ENCODE results near the gene GAS6. TPM values are rescaled to one million over a fixed set of nuclear protein-coding genes. Genes with fewer than 3 reads are reported as not detected.

The GAS6 gene
- total and polyA plus RNA-seq, 9 of the 15 experiments (the other 6 are each of a cell fraction or from before 2014, with no cell fraction given), result 0.14 to 9.7 (median 4.7) TPM; not detected in 1

DNA sequence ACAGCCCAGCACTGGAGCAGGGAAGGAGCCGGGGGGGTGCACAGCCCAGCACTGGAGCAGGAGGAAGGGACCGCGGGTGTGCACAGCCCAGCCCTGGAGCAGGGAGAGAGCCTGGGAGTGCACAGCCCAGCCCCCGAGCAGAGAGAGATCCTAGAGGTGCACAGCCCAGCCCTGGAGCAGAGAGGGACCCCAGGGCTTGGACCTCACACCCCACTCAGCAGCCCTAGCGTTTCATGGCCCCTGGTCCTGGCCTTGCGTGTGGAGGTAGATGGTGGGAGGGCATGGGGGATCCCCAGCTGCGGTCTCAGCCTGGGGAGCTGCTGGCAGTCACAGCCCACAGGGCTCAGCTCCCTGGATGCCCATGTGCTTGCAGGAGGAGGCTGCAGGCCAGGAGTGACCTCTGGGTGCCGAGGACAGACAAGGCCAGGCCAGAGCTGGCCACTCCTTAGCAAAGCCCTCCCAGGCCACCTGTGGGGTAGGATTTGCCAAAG, 25.1 kb downstream of the GAS6 start:
- H3K27me3 ChIP-seq (ENCODE audit: control insufficient read depth in 2 of 2, insufficient read depth in 2 of 2, low read length in 2 of 2), result no peaks in the 10 kb centered on the region
- intact Hi-C loops (cut with micrococcal nuclease), result no loop called here
- no peak overlapping the region for H3K27ac ChIP-seq (ENCODE audit: extremely low read depth, low read depth, low read length)
- no TSS peak for BruUV-seq (replicated peaks)
- no peak overlapping the region for H3K4me2 ChIP-seq (ENCODE audit: insufficient read depth, low read length)
- H3K79me2 ChIP-seq (ENCODE audit: control insufficient read depth, insufficient read depth, low read length), result no peaks in the 10 kb centered on the region
- ChIA-PET POLR2A (interaction anchor here (0.5 to 0.7 kb wide), 2 partner anchors 40 to 86 kb away, joined by 3 read pairs; no protein-coding TSS in a partner anchor), CTCF (ENCODE audit: low intra/inter-chr PET ratio) (no interaction called here)
- no peak overlapping the region for H2AFZ ChIP-seq (ENCODE audit: low read depth, low read length)
- H3K36me3 ChIP-seq (ENCODE audit: control insufficient read depth, insufficient read depth, low read length), result no peaks in the 10 kb centered on the region
- WGBS (ENCODE audit: insufficient coverage, low coverage, missing lambda C conversion rate), result 50% methylated on average over 4 of the region's 8 CpGs
- no peak for FAIRE-seq
- peaks cover 0 to 23% of the 10 kb centered on the region in 2 experiments; a peak in 2 of 5 replicates for H3K4me1 ChIP-seq (replicated peaks in 1 of 2; ENCODE audit: control insufficient read depth in 2 of 2, insufficient read depth in 2 of 2, low read length in 2 of 2)
- no peak for DNase-seq (ENCODE audit: extremely low read depth in 1 of 4, low spot score in 3 of 4)
- no peak overlapping the region for H3K4me3 ChIP-seq
- no peak for TF ChIP-seq ZNF212 (CRISPR knock-in tag; IDR thresholded peaks at IDR 0.05)
- no peak for TF ChIP-seq IRF2 (CRISPR knock-in tag; IDR thresholded peaks at IDR 0.05)
- TF ChIP-seq ZNF324 (CRISPR knock-in tag; IDR thresholded peaks at IDR 0.05), result no peak
- TF ChIP-seq, protein P1, sequence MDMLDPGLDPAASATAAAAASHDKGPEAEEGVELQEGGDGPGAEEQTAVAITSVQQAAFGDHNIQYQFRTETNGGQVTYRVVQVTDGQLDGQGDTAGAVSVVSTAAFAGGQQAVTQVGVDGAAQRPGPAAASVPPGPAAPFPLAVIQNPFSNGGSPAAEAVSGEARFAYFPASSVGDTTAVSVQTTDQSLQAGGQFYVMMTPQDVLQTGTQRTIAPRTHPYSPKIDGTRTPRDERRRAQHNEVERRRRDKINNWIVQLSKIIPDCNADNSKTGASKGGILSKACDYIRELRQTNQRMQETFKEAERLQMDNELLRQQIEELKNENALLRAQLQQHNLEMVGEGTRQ (CRISPR knock-in tag; IDR thresholded peaks at IDR 0.05), result no peak
- no peak for TF ChIP-seq ASH1L (IDR thresholded peaks at IDR 0.05; ENCODE audit: borderline replicate concordance, low read depth, partially characterized antibody)
- TF ChIP-seq RBM22 (IDR thresholded peaks at IDR 0.05; ENCODE audit: low read depth, low read length, poor library complexity, severe bottlenecking), result no peak
- TF ChIP-seq STAT5A (IDR thresholded peaks at IDR 0.05; ENCODE audit: borderline replicate concordance, low read length), result no peak
- TF ChIP-seq MEF2A (IDR thresholded peaks at IDR 0.05; ENCODE audit: control insufficient read depth, low read depth, low read length), result no peak
- TF ChIP-seq POLR2B (IDR thresholded peaks at IDR 0.05; ENCODE audit: low read depth, partially characterized antibody), result no peak
- TF ChIP-seq SP2 (IDR thresholded peaks at IDR 0.05; ENCODE audit: extremely low read depth, low read depth, low read length, poor library complexity, severe bottlenecking), result no peak
- TF ChIP-seq ATF6 (CRISPR knock-in tag; IDR thresholded peaks at IDR 0.05), result no peak
- no peak for TF ChIP-seq ZNF408 (CRISPR knock-in tag; IDR thresholded peaks at IDR 0.05; ENCODE audit: low read depth)
- no peak for TF ChIP-seq PCBP1 (IDR thresholded peaks at IDR 0.05; ENCODE audit: low read depth, low read length, poor library complexity, severe bottlenecking)
- TF ChIP-seq ZNF146 (CRISPR knock-in tag; IDR thresholded peaks at IDR 0.05; ENCODE audit: unreplicated experiment), result no peak
- no peak for TF ChIP-seq ZFP36 (IDR thresholded peaks at IDR 0.05; ENCODE audit: low read depth, low read length, partially characterized antibody)
- TF ChIP-seq CEBPG (CRISPR knock-in tag; IDR thresholded peaks at IDR 0.05), result no peak
- TF ChIP-seq CEBPG (tag; conservative IDR thresholded peaks at IDR 0.05 in 1 of 2, IDR thresholded peaks at IDR 0.05 in 1 of 2), result no peak
- in situ Hi-C loops (cut with MboI), result no loop called here
- H4K20me1 ChIP-seq (replicated peaks; ENCODE audit: control insufficient read depth, insufficient read depth, low read length), result no peaks in the 10 kb centered on the region
- no peaks in the 10 kb centered on the region for H3K9me3 ChIP-seq (replicated peaks; ENCODE audit: control insufficient read depth, insufficient read depth, low read depth, low read length)
- no peak overlapping the region for H3K9ac ChIP-seq (ENCODE audit: insufficient read depth in 1 of 2, low read depth in 2 of 2, low read length in 2 of 2)
- ATAC-seq, result no peak
- no peaks in the 10 kb centered on the region for H3K9me1 ChIP-seq (ENCODE audit: control insufficient read depth, insufficient read depth, low read length)

All from K562 (cell line).